HG03457 (cell line): ENCODE data around the gene MEX3D.

Experiments used
- ATAC-seq: cut with Tn5 transposase; IDR thresholded peaks from one replicate; pipeline ENCODE4 v1.9.1; 2021; ENCODE audit warnings: moderate number of reproducible peaks; ENCODE audit not compliant: unreplicated experiment

The MEX3D gene

DNA sequence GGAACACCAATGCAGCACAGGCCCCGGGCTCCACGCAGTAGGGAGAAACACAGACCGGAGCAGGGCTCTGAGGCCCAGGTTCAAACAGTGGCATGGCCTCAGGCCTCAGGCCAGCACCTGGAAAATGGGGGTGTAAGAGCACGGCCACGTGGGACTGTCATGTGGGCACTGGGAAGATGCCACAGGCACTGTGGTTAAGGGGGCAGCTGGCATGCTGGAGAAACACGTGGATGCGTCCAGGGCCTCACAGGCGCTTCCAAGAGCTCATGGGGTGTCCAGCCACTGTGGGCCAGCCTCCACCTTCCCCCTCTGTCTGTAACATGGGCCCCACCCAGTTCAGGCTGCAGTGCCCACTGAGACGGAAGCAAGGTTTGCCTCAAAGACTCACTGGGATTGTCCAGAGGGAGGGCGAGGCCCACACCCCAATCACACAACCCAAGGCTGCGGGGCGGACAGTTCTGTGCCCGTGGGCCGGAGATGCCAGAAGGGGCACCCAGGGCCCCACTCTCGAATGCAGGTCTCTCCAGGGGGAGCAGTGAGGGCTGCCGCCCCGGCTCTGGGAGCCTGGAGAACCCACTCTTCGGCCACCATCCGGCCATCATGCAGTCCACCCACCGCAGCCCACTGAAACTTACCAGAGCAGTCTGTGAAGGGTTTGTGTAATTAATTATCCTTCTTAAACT, 30.8 kb upstream of the MEX3D start:
- ATAC-seq: no peak

DNA sequence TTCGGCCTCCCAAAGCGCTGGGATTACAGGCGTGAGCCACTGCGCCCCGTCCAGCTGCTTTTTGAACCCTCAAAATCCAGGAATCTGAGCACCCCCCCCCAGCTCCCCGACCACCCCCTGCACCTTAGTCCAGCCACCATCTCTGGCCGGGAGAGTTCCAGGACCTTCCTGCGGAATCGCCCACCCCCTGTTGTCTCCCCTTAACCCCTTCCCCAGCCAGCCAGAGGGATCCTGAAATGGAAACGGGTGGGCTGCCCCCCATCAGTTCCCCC, 25.3 kb upstream of the MEX3D start:
- no peak for ATAC-seq

DNA sequence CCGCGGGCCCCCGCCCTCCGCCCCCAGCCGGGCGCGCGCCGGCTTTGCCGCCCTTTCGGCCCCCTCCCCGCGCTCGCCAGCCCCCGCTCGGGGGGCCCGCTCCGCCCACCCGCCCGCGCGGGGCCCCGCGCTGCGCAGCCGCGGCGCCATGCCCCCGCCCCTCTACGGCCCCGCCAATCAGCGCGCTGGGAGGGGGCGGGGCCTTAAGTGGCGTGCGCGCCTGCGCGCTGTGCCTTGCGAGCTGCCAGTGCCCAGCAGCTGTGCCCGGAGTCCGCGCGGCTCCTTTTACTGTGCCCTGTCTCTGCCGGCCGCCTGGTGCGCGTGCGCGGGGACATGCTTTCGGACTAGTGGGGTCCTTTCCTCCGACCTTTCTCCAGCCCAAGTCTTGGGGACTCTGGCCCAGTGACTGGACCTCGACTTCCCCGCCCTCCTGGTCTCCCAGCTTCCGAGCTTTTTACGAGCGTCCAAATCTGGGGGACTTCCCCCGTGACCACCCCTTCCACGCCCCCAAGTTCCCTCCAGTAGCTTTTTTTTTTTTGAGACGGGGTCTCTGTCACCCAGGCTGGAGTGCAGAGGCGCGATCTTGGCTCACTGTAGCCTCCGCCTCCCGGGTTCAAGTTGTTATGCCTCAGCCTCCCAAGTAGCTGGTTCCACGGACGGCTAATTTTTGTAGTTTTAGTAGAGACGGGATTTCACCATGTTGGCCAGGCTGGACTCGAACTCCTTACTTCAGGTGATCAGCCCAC, 24.8 kb upstream of the MEX3D start, which contains the start of gene MBD3:
TSS of gene MBD3 (minus strand) at position 111 of the 746 bp plus-strand sequence. CDS start 234 bp downstream, outside the sequence.
- peak; percentile 39 for ATAC-seq

DNA sequence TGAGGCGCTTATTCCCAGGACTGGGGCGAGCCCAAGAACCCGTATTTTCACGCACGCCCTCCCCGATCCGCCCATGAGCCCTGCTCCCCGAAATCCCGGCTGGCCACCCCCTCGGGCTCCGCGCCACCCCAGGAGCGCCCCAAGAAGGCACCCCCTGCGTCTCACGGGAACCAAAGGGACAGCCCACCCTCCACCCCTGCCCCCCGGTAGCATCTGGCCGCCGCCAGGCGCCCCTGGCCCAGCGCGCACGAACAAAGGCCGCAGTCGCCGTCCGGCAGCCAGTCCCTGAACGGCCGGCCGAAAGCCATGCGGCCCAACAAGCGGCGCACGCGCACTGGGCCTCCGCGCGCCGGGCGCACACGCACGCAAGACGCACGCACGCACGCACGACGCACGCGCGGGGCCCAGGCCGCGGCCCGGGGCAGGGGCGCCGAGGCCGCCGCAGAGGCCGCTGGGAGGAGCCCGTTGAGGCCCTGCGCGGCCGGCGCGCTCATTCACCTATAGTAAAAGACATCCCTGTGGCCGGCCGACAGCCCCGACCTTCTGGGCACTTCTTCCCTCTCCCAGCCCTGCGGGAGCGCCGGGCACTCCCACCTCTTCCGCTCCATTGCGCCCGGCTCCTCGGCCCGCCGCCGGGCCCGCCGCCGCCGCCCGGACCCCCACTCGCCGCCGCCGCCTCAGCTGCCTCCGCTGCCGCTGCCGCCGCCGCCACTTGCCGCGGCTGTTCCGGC, 24.1 kb upstream of the MEX3D start:
- peak; percentile 35 for ATAC-seq

DNA sequence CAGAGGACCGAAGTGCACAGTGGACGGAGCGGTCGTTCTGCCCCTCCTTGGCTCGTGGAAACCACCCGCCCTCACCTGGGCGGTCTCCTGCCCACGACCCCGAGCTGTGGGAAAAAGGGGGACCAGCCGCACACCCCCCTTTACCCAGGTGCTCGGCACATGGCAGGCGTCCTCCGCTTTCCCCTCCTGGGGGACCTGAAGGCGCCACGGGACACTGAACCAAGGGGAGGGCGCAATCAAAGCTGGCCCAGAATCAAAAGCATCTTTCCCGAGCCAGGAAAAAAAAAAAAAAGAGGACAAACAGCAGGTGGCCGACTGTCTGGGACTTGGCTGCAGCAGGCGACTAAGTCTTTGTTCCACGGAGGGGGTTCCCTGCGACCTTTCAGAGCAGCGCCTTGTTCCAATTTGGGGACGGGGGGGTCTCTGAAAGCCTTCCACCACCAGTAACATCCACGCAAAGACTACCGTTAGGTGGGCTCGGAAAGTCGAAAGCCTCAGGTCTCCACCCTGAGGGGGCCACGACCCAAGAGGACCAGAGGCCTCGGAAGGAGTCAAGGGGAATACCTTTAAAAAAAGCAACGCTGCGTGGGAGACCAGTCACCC, 23.4 kb upstream of the MEX3D start:
- ATAC-seq: no peak

DNA sequence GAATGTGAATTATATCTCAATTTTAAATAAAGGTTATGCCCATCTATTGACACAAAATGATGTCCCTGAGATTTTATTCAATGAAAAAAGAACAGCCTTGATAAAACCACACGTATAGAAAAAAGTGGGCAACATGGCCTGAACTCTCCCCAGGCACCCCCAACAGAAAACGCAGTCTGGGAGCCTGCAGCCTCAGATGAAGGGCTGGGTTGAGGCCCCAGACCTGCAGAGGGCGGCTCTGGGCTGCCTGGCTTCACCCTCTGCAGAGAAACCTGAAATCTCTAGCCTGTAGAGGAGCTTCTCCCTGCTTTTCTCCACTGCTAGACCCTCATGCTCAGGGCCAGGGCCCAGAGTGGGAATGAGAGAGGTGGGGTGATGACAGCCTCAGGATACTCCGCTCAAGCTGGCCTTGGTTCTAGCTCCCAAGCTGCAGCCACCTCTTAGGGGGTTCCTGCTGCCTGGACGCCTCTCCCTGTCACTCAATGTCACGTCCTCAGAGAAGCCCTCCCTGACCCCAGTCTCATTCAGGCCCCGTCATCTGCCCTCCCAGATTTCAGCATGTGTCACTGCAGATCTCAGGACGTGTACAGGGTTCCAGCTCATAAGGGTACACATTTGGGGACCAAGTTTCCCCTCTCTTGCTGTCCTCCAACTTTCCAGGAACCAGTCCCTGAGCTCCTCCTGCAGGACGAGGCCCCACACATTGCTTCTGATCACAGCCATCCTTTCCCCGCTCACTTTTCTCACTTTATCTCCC, 22.7 kb upstream of the MEX3D start:
- no peak for ATAC-seq

DNA sequence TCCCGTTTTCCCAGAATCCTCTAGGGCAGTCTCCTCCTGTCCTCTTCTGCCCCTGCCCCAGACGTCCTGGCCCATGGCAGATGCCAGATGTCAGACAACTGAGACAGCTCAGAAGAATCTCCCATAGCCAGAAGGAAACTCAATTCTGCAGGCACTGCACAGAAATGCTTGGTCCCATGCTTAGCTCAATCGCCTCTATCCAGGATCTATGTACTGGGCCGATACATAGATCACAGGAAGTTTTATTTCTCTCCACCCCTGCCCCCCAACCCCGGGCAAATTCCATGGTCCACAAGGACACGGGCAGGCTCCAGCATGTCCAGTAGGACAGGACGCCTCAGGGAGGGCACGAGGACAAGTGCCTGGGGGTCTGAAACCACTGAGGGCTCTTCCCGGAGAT, 19.7 kb upstream of the MEX3D start:
- ATAC-seq: no peak

DNA sequence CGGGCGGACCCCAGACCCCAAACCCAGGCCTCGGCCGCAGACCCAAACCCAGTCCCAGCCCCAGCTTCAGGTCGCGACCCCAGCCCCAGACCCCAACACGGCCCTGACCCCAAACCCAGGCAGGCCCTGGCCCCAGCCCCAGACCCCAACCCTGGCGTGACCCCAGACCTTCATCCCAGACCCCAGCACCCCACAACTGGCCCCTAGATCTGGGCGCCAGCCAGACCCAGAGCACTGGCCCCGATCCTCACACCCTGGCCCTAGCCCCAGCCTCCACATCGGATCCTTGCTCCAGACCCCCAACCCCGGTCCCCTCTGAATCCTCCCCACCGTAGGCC, 17.1 kb upstream of the MEX3D start:
- no peak for ATAC-seq

DNA sequence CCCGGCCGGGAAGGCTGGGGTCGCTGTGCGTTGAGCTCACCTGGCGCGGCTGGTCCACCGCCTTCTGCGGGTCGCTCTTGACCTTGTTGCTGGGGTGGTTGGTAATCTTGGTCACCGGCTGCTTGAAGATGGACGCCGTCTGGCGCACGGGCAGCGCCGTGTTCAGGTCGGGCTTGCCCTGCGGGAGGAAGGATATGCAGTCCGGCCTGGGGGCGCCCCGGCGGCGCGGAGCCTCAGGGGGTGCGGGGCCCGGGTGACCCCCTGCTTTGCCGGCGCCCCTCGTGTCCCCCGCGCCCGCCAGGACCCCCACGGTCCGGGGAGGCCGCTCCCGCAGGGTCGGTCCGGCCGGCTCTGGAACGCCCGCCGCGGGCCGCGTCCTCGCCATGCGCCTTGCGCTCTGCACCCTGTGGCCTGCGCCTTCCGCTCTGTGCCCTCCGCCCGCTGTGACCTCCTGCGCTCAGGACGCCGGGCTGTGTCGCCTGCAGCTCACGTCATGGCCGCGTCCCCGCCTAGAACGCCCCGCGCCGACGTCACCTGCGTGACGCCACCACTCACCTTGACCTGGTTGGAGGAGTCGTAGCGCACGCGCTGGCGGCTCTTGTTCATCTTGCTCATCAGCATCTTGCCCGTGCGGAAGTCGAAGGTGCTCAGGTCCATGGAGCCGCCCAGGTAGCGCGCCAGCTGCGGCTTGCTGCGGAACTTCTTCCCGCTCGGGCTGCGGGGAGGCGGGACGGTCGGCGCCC, 16.5 kb upstream of the MEX3D start:
- ATAC-seq: no peak

DNA sequence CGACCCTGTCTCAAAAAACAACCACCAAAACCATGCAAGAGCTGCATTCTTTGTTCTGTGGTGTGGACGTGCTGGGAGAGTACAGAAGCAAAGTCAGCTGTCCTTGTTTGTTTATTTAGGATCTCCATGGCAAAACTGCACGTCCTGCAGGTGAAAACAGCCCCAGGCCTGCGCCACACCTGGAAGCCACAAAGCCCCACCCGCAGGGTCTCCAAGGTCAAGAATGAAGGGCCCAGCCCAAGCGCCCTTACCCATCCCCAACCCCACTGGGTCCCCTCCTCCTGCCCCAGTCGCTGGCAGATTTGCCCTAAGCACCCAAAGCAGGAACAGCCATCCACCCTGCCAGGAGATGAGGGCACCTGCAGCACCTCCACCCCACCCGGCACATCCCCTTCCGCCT, 14.1 kb upstream of the MEX3D start:
- ATAC-seq: no peak

DNA sequence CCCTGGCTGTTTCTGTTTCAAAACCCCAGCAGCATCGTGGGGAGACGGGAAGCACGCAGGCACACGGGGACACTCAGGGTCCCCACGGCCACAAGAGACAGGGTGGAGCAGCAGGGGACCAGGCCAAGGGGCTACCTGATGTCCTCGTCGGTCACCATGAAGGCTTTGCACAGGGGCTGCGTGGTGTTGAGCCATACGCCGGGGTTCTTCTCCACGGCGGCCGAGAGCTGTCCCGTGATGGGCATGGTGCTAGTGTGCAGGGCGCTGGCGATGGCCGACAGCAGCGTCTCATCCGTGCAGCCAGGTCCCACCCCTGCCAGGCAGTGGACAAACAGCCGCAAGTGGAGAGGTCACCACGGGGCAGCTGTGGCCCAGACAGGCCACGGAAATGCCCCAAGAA, 12.8 kb upstream of the MEX3D start:
- no peak for ATAC-seq

DNA sequence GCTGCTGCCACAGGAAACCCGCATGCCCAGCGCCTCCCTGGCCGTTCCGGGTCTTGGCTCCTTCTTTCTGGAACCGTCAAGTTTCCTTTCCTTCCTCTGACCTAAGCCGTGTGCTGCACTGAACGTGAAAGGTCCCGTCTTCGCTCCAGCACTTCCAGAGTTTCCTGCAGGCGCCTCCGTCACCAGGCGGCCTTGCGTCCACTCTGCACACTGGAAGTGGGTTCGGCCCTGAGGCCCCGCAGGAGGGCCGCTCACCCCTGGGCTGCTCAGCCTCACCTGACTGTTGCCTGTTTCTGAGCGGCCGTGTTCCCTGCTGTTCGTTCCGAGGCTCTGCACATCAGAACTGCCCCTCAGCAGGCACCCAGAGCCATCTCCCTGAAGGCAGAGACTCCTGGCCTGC, 12.3 kb upstream of the MEX3D start:
- no peak for ATAC-seq

DNA sequence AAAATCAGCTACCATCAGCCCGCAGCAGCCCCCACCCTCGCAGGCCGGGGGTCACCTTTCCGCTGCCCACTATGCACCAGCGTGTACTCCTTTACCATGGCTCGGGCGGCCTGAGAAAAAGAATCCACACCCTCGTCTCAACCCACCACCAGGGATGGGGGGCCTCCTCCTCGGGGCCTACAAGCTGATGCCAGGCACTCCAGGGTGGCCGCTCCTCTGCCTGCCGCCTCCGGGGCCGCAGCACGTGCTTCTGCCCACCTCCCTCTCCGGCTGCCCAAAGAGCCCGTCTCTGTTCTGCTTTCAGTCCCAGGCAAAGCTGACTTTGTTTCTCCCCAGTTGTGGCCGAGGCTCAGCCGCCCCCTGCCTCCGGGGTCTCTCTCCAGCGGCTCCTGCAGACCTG, 11.1 kb upstream of the MEX3D start:
- ATAC-seq: no peak

DNA sequence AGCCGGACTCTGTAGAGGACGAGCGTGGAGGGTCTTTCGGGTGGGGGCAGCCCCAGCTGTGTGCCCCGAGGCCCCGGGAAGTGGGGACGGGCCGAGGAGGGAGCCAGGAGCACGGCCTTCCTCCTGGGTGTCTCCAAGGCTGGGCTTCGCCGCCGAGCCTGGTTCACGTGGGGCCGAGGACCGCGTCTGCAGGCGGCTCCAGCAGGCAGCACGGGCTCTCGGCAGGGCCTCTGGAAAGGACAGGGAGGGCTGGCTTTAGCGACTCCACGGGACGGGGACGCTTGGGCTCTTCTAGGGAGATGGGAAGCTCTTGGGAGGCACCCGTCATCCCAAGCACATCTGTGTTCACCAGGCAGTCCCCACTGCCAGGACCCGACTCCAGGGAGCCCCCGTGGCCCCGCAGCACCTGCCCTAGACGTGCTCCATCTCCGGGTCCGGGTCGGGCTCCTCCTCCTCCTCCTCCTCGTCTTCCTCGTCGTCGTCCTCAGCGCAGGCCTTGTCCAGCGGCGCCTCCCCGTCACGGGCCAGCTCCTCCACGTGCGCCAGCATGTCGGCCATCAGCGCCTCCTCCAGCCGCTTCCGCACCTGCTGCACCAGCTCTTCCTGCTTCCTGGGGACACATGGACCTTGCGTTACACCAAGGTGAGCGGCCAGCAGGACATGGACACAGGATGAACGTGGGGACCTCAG, 9.9 kb upstream of the MEX3D start:
- no peak for ATAC-seq

DNA sequence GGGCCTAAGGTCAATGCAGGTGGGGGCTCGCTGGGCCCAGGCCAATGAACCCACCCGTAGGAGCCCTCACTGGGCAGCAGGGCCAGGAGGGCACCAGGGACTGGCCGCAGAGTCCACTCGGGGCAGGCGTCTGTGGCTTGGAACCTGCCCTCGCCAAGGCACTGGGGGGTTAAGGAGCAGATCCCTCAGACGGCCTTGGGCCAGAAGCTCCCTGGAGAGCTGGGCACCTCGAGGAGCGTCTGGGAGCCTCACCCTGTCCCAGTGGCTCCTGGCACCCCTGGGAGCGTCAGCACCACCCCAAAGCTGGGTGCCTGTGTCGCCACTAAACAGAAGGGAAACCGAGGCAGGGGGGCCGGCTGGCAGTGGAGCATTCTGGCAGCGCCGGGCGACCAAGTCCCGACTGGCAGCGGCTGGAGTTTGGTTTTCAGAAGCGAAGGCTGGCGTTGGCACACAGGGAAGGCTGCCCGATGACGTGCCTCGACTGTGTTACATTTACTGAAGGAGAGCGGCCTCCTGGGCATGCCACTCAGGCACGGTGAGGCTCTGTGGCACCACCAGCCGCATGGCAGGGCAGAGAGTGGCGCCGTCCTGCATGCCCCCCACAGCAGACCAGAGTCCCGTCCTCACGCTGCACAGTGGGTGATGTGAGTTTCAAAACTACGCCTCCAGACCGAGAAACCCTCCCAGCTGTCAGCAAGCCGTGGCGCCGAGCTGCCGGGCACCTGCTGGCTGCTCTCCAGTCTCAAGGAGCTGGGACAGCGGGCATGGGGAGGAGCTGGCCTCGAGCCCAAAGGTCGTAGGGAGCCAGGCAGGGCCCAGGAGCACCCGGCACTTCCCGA, 9.2 kb upstream of the MEX3D start:
- no peak for ATAC-seq

DNA sequence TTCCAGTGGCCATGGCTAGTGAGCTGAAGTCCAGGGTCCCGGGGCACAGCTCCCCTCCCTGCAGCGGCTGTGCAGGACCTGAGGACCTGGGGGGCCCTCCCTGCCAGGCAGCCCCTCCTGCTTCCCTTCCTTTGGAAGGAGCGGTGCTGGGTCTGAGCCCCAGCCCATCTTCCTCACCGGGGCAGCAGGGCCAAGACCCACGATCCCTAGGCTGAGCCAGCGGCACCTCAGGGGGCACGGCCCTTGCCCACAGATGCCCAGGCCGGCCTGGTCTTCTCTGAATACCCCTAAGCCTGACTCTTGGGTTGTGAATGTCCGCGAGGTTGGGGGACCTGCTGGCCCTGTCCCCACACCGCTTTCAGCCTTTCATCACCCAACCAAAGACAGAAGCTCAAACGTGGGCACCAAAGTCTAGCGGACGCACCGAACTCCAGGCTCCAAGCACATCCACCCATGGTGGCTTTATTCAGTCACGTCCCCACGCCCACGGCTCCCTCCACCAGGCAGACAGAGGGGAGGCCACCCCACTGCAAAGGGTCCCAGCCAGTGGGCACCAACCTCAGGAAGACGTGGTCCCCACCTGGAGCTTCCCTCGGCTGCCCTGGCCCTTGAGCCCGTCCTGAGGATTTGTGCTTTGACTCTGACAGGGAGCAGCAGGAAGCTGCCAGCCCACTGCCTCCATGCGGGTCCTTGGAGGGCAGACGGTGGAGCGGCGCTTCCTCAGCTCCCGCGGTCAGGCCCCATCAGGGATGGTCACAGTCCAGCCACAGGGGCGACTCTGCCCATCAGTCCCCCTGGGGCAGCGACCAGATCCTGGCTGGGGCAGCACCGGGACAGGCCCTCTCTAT, 8.3 kb upstream of the MEX3D start:
- no peak for ATAC-seq

DNA sequence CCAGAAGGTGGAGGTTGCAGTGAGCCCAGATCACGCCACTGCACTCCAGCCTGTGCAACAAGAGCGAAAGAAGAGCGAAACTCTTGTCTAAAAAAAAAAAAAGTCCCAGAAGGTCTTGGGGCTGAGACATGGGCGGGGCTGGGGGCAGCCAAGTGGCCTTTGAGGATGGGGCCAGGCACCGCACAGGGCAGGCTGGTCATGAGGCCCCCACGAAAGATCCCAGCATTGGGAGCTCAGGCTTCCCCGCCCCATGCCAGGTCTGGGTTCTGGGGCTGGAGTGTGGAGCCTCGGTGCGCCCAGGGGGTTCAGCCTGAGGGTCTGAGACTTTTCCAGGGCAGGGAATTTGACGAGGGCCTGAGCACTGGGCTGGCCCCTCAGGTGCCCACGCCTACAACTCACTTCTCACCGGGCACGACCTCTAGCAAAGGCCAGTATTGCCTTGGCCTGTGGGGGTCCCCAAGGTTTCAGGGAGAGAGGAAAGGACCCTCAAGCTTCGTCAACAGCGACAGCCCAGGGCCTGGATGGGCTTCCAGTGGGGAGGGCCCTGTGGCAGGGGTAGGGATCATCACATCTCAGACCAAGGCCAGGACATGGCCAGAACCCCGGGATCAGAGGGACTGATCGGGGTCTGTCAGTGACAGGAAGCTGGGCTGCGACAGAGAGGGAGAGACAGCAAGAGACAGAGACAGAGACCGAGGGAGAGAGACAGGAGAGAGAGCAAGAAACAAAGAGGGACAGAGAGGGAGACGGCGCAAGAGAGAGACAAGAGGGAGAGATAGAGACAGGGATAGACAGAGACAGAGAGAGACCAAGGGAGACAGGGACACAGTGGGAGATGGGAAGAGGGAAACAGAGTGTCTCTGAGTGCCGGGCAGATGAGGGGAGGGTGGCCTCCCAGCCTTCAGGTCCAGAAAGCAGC, 7.5 kb upstream of the MEX3D start:
- ATAC-seq: no peak
